DND-41 (cell line): Measurements from ENCODE around the gene SLC24A2.

Experiments
- CTCF ChIP-seq: IDR thresholded peaks from 2 replicates; pipeline ENCODE4 v1.5.1; 2012; ENCODE audit warnings: borderline replicate concordance, low read length, moderate library complexity, mild to moderate bottlenecking; ENCODE audit not compliant: poor library complexity, severe bottlenecking; ENCODE audit errors: extremely low read depth
- EZH2 ChIP-seq: IDR thresholded peaks from 3 replicates; pipeline ENCODE4 v1.6.1; 2012; ENCODE audit warnings: borderline replicate concordance, low read depth, mild to moderate bottlenecking, moderate library complexity, low read length, inconsistent platforms; ENCODE audit not compliant: severe bottlenecking

- TF ChIP-seq CTCF, result no peak
- no peak for TF ChIP-seq EZH2
Observed at GRCh38 chr9:19781240-19781639, 7.6 kb downstream of the SLC24A2 start.
